ENCODE measurements around the gene OR10D3.

OR10D3 gene

GRCh38 chr11:124202951-124203350 is 19.8 kb downstream of the OR10D3 start:
- H3K27ac ChIP-seq, result no peak overlapping the region
- CTCF ChIA-PET, result interaction anchor here (0.6 kb wide), 1 partner anchor 131 kb away, joined by 3 read pairs; no protein-coding TSS in a partner anchor

GRCh38 chr11:124204008-124204407 is 20.9 kb downstream of the OR10D3 start:
- ChIA-PET POLR2A (ENCODE audit: low non-redundant PET) (no interaction called here), CTCF (interaction anchor here (0.7 kb wide), 1 partner anchor 104 kb away, joined by 3 read pairs; no protein-coding TSS in a partner anchor)
- no peak for DNase-seq (ENCODE audit: low spot score)
- H3K27ac ChIP-seq, result no peak overlapping the region
- no peak for TF ChIP-seq CTCF (conservative IDR thresholded peaks at IDR 0.05; ENCODE audit: low read depth)

More at GRCh38 chr11:124202951-124203350, 19.8 kb downstream of the OR10D3 start:
- TF ChIP-seq CTCF (conservative IDR thresholded peaks at IDR 0.05; ENCODE audit: low read depth), result no peak
- DNase-seq (ENCODE audit: low spot score), result no peak
- POLR2A ChIA-PET (ENCODE audit: low non-redundant PET), result no interaction called here

GRCh38 chr11:124207102-124207792 is 24.1 kb downstream of the OR10D3 start:
- no peak for TF ChIP-seq CTCF (conservative IDR thresholded peaks at IDR 0.05; ENCODE audit: low read depth)
- H3K27ac ChIP-seq, result no peak overlapping the region
- CTCF ChIA-PET, result no interaction called here

GRCh38 chr11:124209824-124210357 is 26.7 kb downstream of the OR10D3 start:
- ChIA-PET CTCF (no interaction called here), POLR2A (ENCODE audit: low non-redundant PET) (no interaction called here)
- no peak overlapping the region for H3K27ac ChIP-seq
- no peak for TF ChIP-seq CTCF (conservative IDR thresholded peaks at IDR 0.05; ENCODE audit: low read depth)
- DNase-seq (ENCODE audit: low spot score), result no peak

More at GRCh38 chr11:124207102-124207792, 24.1 kb downstream of the OR10D3 start:
- no peak for DNase-seq (ENCODE audit: low spot score)
- POLR2A ChIA-PET (ENCODE audit: low non-redundant PET), result no interaction called here

GRCh38 chr11:124210421-124210820 is 27.3 kb downstream of the OR10D3 start:
- ChIA-PET POLR2A (ENCODE audit: low non-redundant PET) (no interaction called here), CTCF (no interaction called here)
- no peak overlapping the region for H3K27ac ChIP-seq
- no peak for DNase-seq (ENCODE audit: low spot score)
- TF ChIP-seq CTCF (conservative IDR thresholded peaks at IDR 0.05; ENCODE audit: low read depth), result no peak

- ChIA-PET POLR2A (ENCODE audit: low non-redundant PET) (no interaction called here), CTCF (no interaction called here)
- no peak overlapping the region for H3K27ac ChIP-seq
- TF ChIP-seq CTCF (conservative IDR thresholded peaks at IDR 0.05; ENCODE audit: low read depth), result no peak
- DNase-seq (ENCODE audit: low spot score), result no peak
These were observed 28.2 kb downstream of the OR10D3 start for GRCh38 chr11:124211321-124211720.
